HepG2 (cell line): ENCODE results near the gene FAM3D. TPM values are rescaled to one million over a fixed set of nuclear protein-coding genes. Genes with fewer than 3 reads are reported as not detected.
"Not testable (repeated sequence)": the region's sequence is repeated elsewhere in the genome, so short reads cannot be mapped to it uniquely, and the experiment has no call there.

Experiments used
- ATAC-seq: fragments of 200-7000 bp; cut with Tn5 transposase; 3 replicates; pipeline ENCODE4 v1.9.1; 2020; ENCODE audit warnings: mild to moderate bottlenecking, moderate library complexity
- BruUV-seq: library from RNA; stranded (reverse); fragments of 400-500 nt; replicated peaks from 2 replicates; lab custom pipeline; 2021; lab: Mats Ljungman, UMichigan
- CTCF ChIA-PET: fragments of 300-600 bp; formaldehyde crosslinking; extraction: SDS; loops from one replicate; lab custom pipeline; 2021; ENCODE audit warnings: low total read pairs, inconsistent platforms, low intra/inter-chr PET ratio; lab: Yijun Ruan, JAX
- POLR2A ChIA-PET: fragments of 350-600 bp; sonication (Branson Sonifier 250); formaldehyde crosslinking; loops from one replicate; lab custom pipeline; 2020; ENCODE audit warnings: antibody characterized with exemption, inconsistent platforms; lab: Yijun Ruan, JAX
- DNase-seq: peaks from one replicate; pipeline ENCODE4 v3.0.0-alpha.2; 2015; ENCODE audit warnings: low spot score
- FAIRE-seq: peaks from 3 replicates; lab custom pipeline; 2011; peaks lifted over from hg19 to GRCh38; lab: Jason Lieb, UNC
- H2AFZ ChIP-seq: one replicate; pipeline ENCODE4 v1.6.1; 2011; ENCODE audit warnings: low read length, inconsistent platforms
- H3K27ac ChIP-seq: fragments of 300-600 bp; 3 replicates; pipeline ENCODE4 v1.8.0; 2011; ENCODE audit warnings: mixed run types, mild to moderate bottlenecking, mixed read lengths, low read length, inconsistent platforms; ENCODE audit not compliant: insufficient read depth; ENCODE audit errors: extremely low read length
- H3K27me3 ChIP-seq, 2 experiments: fragments of 200-600 bp in 1 of 2; 2 replicates in 1 of 2; 3 replicates in 1 of 2; pipeline versions ENCODE4 v1.6.0 to v1.8.0; 2011; ENCODE audit warnings: low read length in 2 of 2, mild to moderate bottlenecking in 2 of 2, moderate library complexity in 2 of 2, inconsistent platforms in 1 of 2; ENCODE audit not compliant: insufficient read depth in 2 of 2, control insufficient read depth in 1 of 2
- H3K36me3 ChIP-seq, 2 experiments: fragments of 200-600 bp in 1 of 2; replicated peaks in 1 of 2; 2 replicates in 1 of 2; 3 replicates in 1 of 2; pipeline versions ENCODE4 v1.5.1 to v1.8.0; 2011; ENCODE audit warnings: low read length in 2 of 2, inconsistent platforms in 1 of 2; ENCODE audit not compliant: insufficient read depth in 2 of 2, control insufficient read depth in 1 of 2
- H3K4me1 ChIP-seq: 2 replicates; pipeline ENCODE4 v1.5.1; 2012; ENCODE audit warnings: low read length, inconsistent platforms; ENCODE audit not compliant: insufficient read depth
- H3K4me2 ChIP-seq: 2 replicates; pipeline ENCODE4 v1.6.0; 2011; ENCODE audit warnings: low read depth, low read length, inconsistent platforms
- H3K4me3 ChIP-seq, 3 experiments: fragments of 200-600 bp in 1 of 3; sonication (generic), shearing (Covaris generic) in 1 of 3; replicated peaks in 1 of 3; 2 replicates each; pipeline ENCODE4 v1.5.1; 2011 to 2016; ENCODE audit warnings: low read length in 3 of 3, inconsistent platforms in 2 of 3, low read depth in 2 of 3, mild to moderate bottlenecking in 2 of 3, control low read depth in 1 of 3, mixed read lengths in 1 of 3; ENCODE audit not compliant: insufficient read depth in 1 of 3
- H3K79me2 ChIP-seq: one replicate; pipeline ENCODE4 v1.6.1; 2011; ENCODE audit warnings: low read length, inconsistent platforms; ENCODE audit not compliant: insufficient read depth
- H3K9ac ChIP-seq: 2 replicates; pipeline ENCODE4 v1.6.0; 2011; ENCODE audit warnings: mild to moderate bottlenecking, low read depth, low read length, inconsistent platforms; ENCODE audit not compliant: insufficient read depth
- H3K9me3 ChIP-seq: 2 replicates; pipeline ENCODE4 v1.5.1; 2012; ENCODE audit warnings: mild to moderate bottlenecking, low read length
- H4K20me1 ChIP-seq: 2 replicates; pipeline ENCODE4 v1.6.0; 2011; ENCODE audit warnings: inconsistent platforms, mild to moderate bottlenecking, low read length, moderate library complexity; ENCODE audit not compliant: insufficient read depth
- E2F1 ChIP-seq: sonication (generic); formaldehyde crosslinking; IDR thresholded peaks from 2 replicates; pipeline ENCODE4 v1.5.0; 2020; ENCODE audit warnings: missing genetic modification reagents
- FOXK1 ChIP-seq: sonication (generic); formaldehyde crosslinking; IDR thresholded peaks from 2 replicates; pipeline ENCODE4 v1.4.0; 2020; ENCODE audit warnings: low read depth, missing genetic modification reagents, borderline replicate concordance
- HBP1 ChIP-seq: IDR thresholded peaks from 2 replicates; pipeline ENCODE4 v1.6.1; 2016; ENCODE audit warnings: low read depth, control low read depth
- KAT8 ChIP-seq: IDR thresholded peaks from 2 replicates; pipeline ENCODE4 v1.6.1; 2016; ENCODE audit warnings: missing genetic modification reagents, missing compliant biosample characterization
- NFKBIZ ChIP-seq: IDR thresholded peaks from 2 replicates; pipeline ENCODE4 v1.6.1; 2018; ENCODE audit warnings: missing genetic modification reagents, missing compliant biosample characterization
- NR1H2 ChIP-seq: sonication (generic); formaldehyde crosslinking; IDR thresholded peaks from 2 replicates; pipeline ENCODE4 v1.8.1; 2022; ENCODE audit warnings: low read depth, missing genetic modification reagents, borderline replicate concordance
- PCBP1 ChIP-seq: fragments of 200-400 bp; formaldehyde crosslinking; IDR thresholded peaks from 2 replicates; pipeline ENCODE4 v1.6.1; 2017; ENCODE audit warnings: mild to moderate bottlenecking, low read depth, low read length, borderline replicate concordance
- POGZ ChIP-seq: sonication (generic); formaldehyde crosslinking; IDR thresholded peaks from 2 replicates; pipeline ENCODE4 v1.4.0; 2020; ENCODE audit warnings: mild to moderate bottlenecking, missing genetic modification reagents
- THAP8 ChIP-seq: sonication (generic); formaldehyde crosslinking; IDR thresholded peaks from 2 replicates; pipeline ENCODE4 v1.5.1; 2020; ENCODE audit warnings: missing genetic modification reagents, mild to moderate bottlenecking, borderline replicate concordance
- U2AF1 ChIP-seq: fragments of 200-400 bp; formaldehyde crosslinking; optimal IDR thresholded peaks from 2 replicates; pipeline ENCODE3; 2017; ENCODE audit warnings: mild to moderate bottlenecking, low read depth, low read length
- ZBTB42 ChIP-seq: sonication (generic); formaldehyde crosslinking; IDR thresholded peaks from 2 replicates; pipeline ENCODE4 v1.5.0; 2020; ENCODE audit warnings: mild to moderate bottlenecking, missing genetic modification reagents
- ZNF343 ChIP-seq: sonication (generic); formaldehyde crosslinking; IDR thresholded peaks from 2 replicates; pipeline ENCODE4 v1.4.0; 2020; ENCODE audit warnings: mild to moderate bottlenecking, missing genetic modification reagents
- ZNF350 ChIP-seq: sonication (generic); formaldehyde crosslinking; IDR thresholded peaks from 2 replicates; pipeline ENCODE4 v1.4.0; 2020; ENCODE audit warnings: mild to moderate bottlenecking, low read depth, missing genetic modification reagents, borderline replicate concordance
- WGBS: methylation state at CpG from one replicate; pipeline ENCODE4 v1.1.6; 2017; ENCODE audit warnings: low lambda C conversion rate; 5-methylcytosine and 5-hydroxymethylcytosine counted together
- in situ Hi-C: cut with HindIII; loops from 2 replicates; pipeline ENCODE4 v1.10.0; 2017; ENCODE audit warnings: low pct_unique_long_range_greater_than_20kb; ENCODE audit not compliant: extremely low pct_ligation_motif_present
- intact Hi-C: fragments of 100-400 bp; cut with micrococcal nuclease; formaldehyde crosslinking; loops from one replicate; pipeline ENCODE4 v1.10.0; 2022; ENCODE audit not compliant: unreplicated experiment
- polyA plus RNA-seq, 8 experiments: library from polyadenylated mRNA; depleted of rRNA in 3 of 8; stranded (reverse) in 7 of 8; unstranded in 1 of 8; fragments of >200 nt; fragmentation: Illumina TruSeq in 4 of 8; extraction: Trizol in 4 of 8; gene quantifications; 2 replicates each; pipeline versions ENCODE4 v1.2.1 to v1.2.3, GENCODE V29; 2011 to 2016; ENCODE audit warnings: low read depth in 4 of 8, missing spikeins in 1 of 8, mixed read lengths in 1 of 8; ENCODE audit not compliant: insufficient read depth in 1 of 8
- total RNA-seq, 5 experiments: library from RNA; depleted of rRNA; stranded (reverse); fragments of >200 nt; fragmentation: Illumina TruSeq; extraction: Trizol; gene quantifications; 2 replicates each; pipeline ENCODE4 v1.2.3, GENCODE V29; 2016; ENCODE audit warnings: low read depth in 1 of 5

Gene FAM3D
- total and polyA plus RNA-seq, 2 of the 13 experiments (the other 11 are each of a cell fraction or from before 2014, with no cell fraction given): not detected

- no peaks in the 10 kb centered on the region for H3K9me3 ChIP-seq
- no peak for TF ChIP-seq ZNF343 (CRISPR knock-in tag)
- TF ChIP-seq HBP1: no peak
- no peak for TF ChIP-seq FOXK1 (CRISPR knock-in tag)
- TF ChIP-seq KAT8 (CRISPR knock-in tag): no peak
- no peak for TF ChIP-seq E2F1
- no peak for TF ChIP-seq NR1H2 (CRISPR knock-in tag)
- no peak for TF ChIP-seq ZBTB42 (CRISPR knock-in tag)
- no peak for TF ChIP-seq U2AF1
- TF ChIP-seq NFKBIZ (CRISPR knock-in tag): no peak
- no peak for TF ChIP-seq ZNF350
- TF ChIP-seq POGZ (CRISPR knock-in tag): no peak
- TF ChIP-seq PCBP1: no peak
- TF ChIP-seq THAP8 (CRISPR knock-in tag): no peak
- no peaks in the 10 kb centered on the region for H3K27me3 ChIP-seq
- H3K36me3 ChIP-seq: no peaks in the 10 kb centered on the region
- no peak overlapping the region for H3K4me3 ChIP-seq
- intact Hi-C loops (no loop called here), in situ Hi-C loops (no loop called here)
- ATAC-seq (no peak), DNase-seq (no peak), FAIRE-seq (no peak)
- no peaks in the 10 kb centered on the region for H3K79me2 ChIP-seq
- no TSS peak for BruUV-seq
- no peaks in the 10 kb centered on the region for H3K4me1 ChIP-seq
- no peak overlapping the region for H3K4me2 ChIP-seq
- ChIA-PET POLR2A (no interaction called here), CTCF (no interaction called here)
- H4K20me1 ChIP-seq: no peaks in the 10 kb centered on the region
- no peak overlapping the region for H3K9ac ChIP-seq
- no peak overlapping the region for H3K27ac ChIP-seq
- 3% methylated on average over 2 of the region's 2 CpGs for WGBS
- H2AFZ ChIP-seq: no peak overlapping the region
These were observed 38.2 kb upstream of the FAM3D start for GRCh38 chr3:58704745-58705144.

GRCh38 chr3:58704304-58704703, 37.7 kb upstream of the FAM3D start:
- H3K4me1 ChIP-seq, POLR2A ChIA-PET, FAIRE-seq, H4K20me1 ChIP-seq, BruUV-seq, H3K79me2 ChIP-seq, H3K9ac ChIP-seq, H3K36me3 ChIP-seq, H2AFZ ChIP-seq, intact Hi-C loops, H3K4me3 ChIP-seq, ATAC-seq, CTCF ChIA-PET, DNase-seq, H3K27ac ChIP-seq, H3K27me3 ChIP-seq, H3K4me2 ChIP-seq, in situ Hi-C loops, H3K9me3 ChIP-seq: not testable (repeated sequence)
- WGBS: 0% methylated on average over 2 of the region's 2 CpGs
